K562 (cell line): ENCODE data around the gene GAPDHS. TPM values are rescaled to one million over a fixed set of nuclear protein-coding genes. Genes with fewer than 3 reads are reported as not detected.

Experiments used
- CUX1 ChIP-seq: fragments of 200-800 bp; sonication (Bioruptor generic); IDR thresholded peaks from 2 replicates; pipeline ENCODE4 v1.6.1; 2016; ENCODE audit warnings: missing genetic modification characterization, missing compliant biosample characterization
- HIVEP1 ChIP-seq: fragments of 250-450 bp; sonication (Bioruptor Pico); IDR thresholded peaks from 2 replicates; pipeline ENCODE4 v1.4.0; 2020; ENCODE audit warnings: mild to moderate bottlenecking
- HNRNPL ChIP-seq: fragments of 200-400 bp; formaldehyde crosslinking; IDR thresholded peaks from 2 replicates; pipeline ENCODE4 v1.6.1; 2017; ENCODE audit warnings: low read depth, mild to moderate bottlenecking, low read length
- LEF1 ChIP-seq: fragments of 450-650 bp; IDR thresholded peaks from 2 replicates; pipeline ENCODE4 v1.6.1; 2016; ENCODE audit warnings: mild to moderate bottlenecking
- POLR2H ChIP-seq: IDR thresholded peaks from 2 replicates; pipeline ENCODE4 v1.6.1; 2016; ENCODE audit warnings: missing genetic modification characterization, low read depth, mild to moderate bottlenecking, control low read depth, missing compliant biosample characterization, moderate library complexity
- TAF9B ChIP-seq: fragments of 450-650 bp; IDR thresholded peaks from 2 replicates; pipeline ENCODE4 v1.6.1; 2018; ENCODE audit warnings: mild to moderate bottlenecking; ENCODE audit not compliant: partially characterized antibody
- TOE1 ChIP-seq, 2 experiments: fragments of 450-650 bp in 1 of 2; sonication (generic) in 1 of 2; formaldehyde crosslinking in 1 of 2; IDR thresholded peaks; 2 replicates each; pipeline versions ENCODE4 v1.7.1 to v1.8.0; 2016 to 2022; ENCODE audit warnings: borderline replicate concordance in 2 of 2, mild to moderate bottlenecking in 2 of 2, antibody characterized with exemption in 1 of 2, inconsistent platforms in 1 of 2, low read depth in 1 of 2, missing genetic modification reagents in 1 of 2, moderate library complexity in 1 of 2
- ZBTB12 ChIP-seq: fragments of 250-450 bp; sonication (Bioruptor Pico); IDR thresholded peaks from 2 replicates; pipeline ENCODE4 v1.4.0; 2020
- ZBTB40 ChIP-seq, 2 experiments: fragments of 450-650 bp in 1 of 2; sonication (generic) in 1 of 2; formaldehyde crosslinking in 1 of 2; IDR thresholded peaks; 2 replicates each; pipeline versions ENCODE4 v1.7.1 to v1.9.0; 2016 to 2022; ENCODE audit warnings: inconsistent platforms in 1 of 2, mild to moderate bottlenecking in 1 of 2, missing genetic modification reagents in 1 of 2
- polyA plus RNA-seq, 8 experiments: library from polyadenylated mRNA; depleted of rRNA in 4 of 8; stranded (reverse) in 5 of 8; unstranded in 3 of 8; fragments of >200 nt; fragmentation: Nextera tagmentation in 2 of 8; fragmentation: Illumina TruSeq in 1 of 8; extraction: Ambion mirVana in 2 of 8; extraction: Trizol in 1 of 8; gene quantifications; 2 replicates each; pipeline versions ENCODE4 v1.2.1 to v1.2.3, GENCODE V29; 2011 to 2014; ENCODE audit warnings: inconsistent platforms in 1 of 8, missing spikeins in 1 of 8
- total RNA-seq, 7 experiments: library from RNA; depleted of rRNA in 6 of 7; stranded (reverse); fragments of >200 nt in 6 of 7; fragmentation: Illumina TruSeq in 2 of 7; extraction: Trizol in 2 of 7; gene quantifications; 2 replicates each; pipeline versions ENCODE4 v1.2.1 to v1.2.3, GENCODE V29; 2011 to 2021; ENCODE audit warnings: low replicate concordance in 1 of 7

GAPDHS gene
- total and polyA plus RNA-seq, 9 of the 15 experiments (the other 6 are each of a cell fraction or from before 2014, with no cell fraction given) = 0.08 to 0.12 TPM; not detected in 7

GRCh38 chr19:35509861-35510625 lies 23.2 kb upstream of the GAPDHS start (continued):
- TF ChIP-seq TOE1 (IDR thresholded peaks at IDR 0.05; ENCODE audit: borderline replicate concordance) (no peak), TOE1 (CRISPR knock-in tag; IDR thresholded peaks at IDR 0.05; ENCODE audit: borderline replicate concordance, low read depth) (no peak), HIVEP1 (CRISPR knock-in tag) (no peak), LEF1 (no peak), HNRNPL (no peak), ZBTB12 (CRISPR knock-in tag) (no peak), ZBTB40 (IDR thresholded peaks at IDR 0.05) (no peak), ZBTB40 (CRISPR knock-in tag; IDR thresholded peaks at IDR 0.05) (no peak), POLR2H (tag) (no peak), TAF9B (no peak), CUX1 (CRISPR knock-in tag) (no peak)
